ENCODE results near the gene C16orf82.
"Not testable (repeated sequence)": the region's sequence is repeated elsewhere in the genome, so short reads cannot be mapped to it uniquely, and the experiment has no call there.

C16orf82 gene

DNA sequence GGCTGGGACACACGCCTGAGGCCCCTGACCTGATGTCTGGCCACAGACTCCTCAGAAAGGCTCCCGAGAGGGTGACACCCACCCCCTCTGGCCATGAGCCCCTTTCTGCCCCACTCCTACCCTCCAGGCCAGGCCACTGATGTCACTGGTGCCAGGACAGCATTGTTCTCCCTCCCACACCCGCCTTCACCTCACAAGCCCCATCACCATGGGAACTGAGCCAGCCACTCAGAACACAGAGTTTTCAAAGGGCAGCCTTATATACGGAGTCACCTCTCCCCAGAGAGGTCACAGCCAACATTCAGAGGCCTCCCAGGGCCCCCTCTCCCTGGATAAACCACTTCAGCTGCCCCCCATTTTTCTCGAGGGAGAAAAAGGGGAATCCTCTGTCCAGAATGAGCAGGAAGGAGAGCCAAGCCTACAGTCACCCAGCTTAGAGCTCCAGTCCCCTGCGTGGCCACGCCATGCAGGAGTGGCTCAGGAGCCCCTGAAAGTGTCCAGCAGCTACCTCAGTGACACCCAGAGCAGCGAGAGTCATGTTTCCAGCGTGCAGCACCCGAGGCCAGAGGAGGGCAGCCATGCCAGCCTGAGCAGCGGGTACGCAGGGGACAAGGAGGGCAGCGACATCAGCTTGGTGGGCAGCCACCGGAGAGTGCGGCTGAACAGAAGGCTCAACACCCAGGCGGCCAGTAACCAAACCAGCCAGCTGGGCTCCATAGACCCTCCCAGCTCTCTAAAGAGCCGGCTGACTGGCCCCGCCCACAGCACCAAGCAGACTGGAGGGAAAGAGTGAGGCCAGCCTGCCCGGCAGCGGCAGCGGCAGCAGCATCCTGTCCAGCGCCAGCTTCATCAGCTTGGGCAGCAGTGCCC, at the start of gene C16orf82:
Gene C16orf82 (plus strand): TSS at position 260 of the 870 bp plus-strand sequence.
- no peak for DNase-seq

DNA sequence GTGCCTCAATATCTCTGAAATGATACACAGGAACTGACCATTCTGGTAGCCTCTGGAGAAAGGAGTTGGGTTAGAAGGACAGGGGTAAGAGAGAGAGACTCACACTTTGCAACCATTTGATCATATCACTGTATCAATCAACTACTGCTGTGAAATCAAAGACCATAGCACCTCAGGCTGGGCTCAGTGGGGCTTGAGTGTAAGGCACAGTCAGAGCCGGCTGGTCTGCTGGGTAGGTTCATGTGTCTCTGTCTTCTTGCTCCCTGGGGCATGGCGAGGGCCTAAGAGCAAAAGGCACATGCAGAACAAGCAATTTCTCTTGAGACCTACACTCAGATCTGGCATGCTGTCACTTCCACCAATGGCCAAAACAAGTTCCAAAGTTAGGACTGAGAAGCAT, 46.7 kb upstream of the C16orf82 start:
- DNase-seq, result no peak

DNA sequence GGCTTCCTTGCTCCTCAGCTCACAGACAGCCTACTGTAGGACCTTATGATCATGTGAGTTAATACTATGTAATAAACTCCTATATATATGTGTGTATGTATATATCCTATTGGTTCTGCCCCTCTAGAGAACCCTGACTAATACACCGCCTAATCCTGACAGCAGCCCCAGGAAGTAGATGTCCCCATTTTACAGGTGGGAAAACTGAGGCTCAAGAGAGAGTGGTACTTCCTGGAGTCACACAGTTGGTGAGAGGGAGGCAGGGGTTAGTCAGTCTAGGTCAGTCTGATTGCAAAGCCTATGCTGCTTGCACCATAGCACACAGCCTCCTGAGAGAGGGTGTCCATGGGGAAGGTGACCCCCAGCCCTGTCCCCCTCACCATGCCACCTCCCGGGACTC, 42.7 kb upstream of the C16orf82 start:
- DNase-seq, result no peak

DNA sequence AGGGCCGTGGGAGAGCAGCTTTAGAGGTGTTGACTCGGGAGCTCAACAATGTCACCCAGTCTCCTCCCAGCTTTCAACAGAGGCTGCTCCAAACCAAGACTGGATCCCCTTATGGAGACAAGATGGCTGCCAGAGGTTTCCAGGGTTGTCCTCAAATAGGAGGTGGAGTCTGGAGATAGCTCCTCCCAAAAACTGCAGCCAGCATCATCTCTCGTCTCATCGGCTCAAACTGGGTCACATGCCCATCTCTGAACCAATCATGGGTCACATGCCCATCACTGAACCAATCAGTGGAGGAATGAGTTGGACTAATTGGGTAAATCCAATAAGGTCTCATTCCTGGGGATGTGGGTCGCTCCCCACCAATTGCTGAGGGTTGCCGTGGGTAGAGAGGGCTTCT, 41.1 kb upstream of the C16orf82 start:
- DNase-seq, result no peak

DNA sequence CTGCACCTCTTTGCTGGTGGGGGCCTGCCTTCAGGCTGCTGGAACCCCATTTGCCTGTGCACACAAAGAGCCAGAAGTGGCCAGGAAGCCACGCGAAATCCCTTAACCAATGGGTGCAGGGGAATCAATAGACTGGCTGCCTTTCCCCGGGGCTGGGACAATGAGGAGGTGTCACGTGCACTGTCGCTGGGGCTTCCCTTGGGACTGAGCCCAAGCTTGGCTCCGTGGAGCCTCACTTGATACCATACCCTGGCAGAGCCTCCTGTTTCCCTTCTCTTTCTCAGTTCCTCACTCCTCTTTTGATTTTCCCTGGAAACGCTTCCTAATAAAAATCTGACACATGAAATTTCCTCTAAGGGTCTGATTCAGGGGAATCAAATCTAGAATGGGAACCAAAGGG, 38.8 kb upstream of the C16orf82 start:
- no peak for DNase-seq

DNA sequence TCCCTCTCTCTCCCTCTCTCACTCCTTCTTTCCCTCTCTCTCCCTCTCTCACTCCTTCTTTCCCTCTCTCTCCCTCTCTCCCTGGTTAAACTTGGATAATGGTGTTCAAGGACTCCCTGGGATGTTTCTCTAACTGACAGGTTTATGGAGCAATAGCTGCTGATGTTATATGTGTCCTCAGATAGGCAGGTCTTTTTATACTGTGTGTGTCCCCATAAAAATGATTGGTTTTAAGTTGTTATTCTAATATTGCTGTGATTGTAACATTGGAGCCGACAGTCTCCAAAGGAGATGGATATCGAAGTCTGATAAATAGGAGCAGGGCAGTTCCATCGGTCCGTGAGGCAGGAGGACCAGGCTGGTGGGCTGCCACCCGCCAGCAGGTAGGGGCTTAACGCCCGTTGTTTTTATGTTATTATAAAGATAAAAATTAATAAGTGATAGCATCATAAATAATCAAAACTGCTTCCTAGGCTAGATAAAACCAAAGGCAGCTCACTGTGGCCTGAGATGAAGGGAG, 38.1 kb upstream of the C16orf82 start:
- DNase-seq, result no peak

DNA sequence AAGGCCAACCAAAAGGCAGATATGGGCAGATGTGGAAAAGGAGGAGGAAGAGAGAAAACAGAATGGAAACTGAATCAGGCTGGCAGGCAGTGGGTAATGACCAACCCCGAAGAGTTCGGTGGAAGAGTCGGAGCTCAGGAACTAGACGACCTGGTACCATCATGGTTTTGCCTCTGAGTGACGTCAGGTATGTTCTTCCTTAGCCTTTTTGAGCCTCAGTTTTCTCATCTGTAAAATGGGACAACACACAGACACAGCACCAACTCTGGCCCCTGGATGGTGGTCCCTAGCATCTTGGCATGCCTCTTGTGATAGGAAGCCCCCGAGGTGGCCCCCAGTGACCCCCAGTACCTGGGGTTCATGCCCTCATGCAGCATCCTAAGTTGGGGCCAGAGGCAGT, 37.2 kb upstream of the C16orf82 start:
- no peak for DNase-seq

DNA sequence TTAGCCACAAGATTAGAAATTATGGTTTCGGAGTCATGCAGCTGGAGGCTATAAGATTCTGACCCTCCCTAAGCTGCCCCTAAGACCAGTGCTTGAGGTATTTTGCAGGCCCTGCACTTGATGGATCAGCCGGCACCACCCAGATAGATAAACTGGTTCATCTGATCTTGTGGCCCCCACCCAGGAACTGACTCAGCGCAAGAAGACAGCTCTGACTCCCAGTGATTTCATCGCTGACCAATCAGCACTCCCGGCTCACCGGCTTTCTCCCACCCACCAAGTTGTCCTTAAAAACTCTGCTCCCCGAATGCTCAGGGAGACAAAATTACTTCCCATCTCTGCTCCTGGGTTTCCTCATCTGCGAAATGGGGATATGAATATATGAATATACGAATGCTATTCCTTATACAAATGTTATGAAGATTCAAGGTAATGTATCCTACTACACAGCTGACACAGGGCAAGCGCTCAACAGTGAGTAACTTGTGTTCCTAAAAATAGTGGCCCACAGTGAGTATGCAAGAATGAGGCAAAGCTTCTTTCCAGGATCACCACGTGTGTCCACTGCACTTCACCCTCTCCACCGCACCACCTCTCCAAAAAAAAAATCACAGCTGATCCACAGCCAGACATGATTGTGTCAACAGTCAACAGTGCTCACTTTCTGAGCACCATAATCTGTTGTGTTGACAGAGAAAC, 33.3 kb upstream of the C16orf82 start:
- DNase-seq, result no peak

DNA sequence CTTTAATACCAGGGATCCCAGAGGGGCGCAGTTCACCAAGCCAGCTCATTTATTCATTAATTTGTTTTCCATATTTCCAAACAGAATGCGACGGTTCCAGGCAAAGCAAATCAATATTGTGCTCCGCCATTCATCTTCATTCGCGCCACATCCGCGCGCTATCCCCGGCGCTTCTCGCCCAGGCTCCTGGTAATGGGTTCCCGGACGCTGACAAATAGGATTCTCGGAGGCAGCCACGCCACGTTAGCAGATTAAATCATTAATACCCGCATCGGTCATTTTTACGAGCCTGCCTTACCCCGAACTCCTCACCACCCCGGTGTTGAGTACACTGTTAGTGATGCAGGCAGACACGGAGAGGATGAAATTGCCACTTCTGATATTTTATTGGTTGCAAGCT, 26.0 kb upstream of the C16orf82 start:
- no peak for DNase-seq

DNA sequence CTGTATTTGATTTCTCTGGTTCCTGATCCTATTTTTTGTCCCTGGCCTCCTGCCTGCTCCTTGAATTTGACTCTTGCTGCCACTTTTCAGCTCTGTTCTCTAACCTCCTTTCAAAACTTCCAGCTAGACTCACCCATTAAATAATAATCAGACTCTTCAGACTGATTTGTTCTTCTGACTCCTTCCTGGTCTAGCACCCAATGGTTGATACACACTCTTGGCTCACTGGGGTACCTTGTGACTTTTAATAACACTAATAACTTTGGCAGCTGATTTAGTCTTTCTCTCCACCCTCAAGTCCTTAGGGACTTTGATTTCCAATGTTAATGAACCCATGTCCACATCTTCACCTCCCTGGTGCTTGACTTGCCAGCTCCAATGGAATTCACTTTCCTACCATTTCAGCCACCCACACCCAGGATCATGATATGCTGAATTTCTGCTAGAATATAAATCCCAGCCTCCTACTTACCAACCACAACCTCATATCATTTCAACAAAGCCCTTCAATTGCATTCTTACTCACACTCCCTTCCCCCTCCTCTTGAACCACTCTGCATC, 19.7 kb upstream of the C16orf82 start:
- no peak for DNase-seq

DNA sequence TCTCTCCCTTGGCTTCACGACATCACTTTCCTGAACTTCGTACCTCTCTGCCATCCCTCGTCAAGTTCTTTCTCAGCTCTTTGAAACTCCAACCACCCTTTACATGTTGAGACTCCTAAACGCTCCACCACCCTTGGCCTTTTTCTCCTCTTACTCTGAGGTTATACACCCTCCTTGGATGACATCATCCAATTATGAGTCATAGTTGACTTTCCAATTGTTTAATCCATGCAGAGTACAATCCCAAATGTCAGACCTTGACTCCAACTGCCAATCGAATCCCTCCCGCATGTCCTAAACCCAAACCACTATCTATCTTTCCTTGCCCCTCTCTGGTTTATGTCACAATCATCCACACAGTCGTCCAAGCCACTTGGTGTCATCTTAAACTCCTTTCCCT, 18.4 kb upstream of the C16orf82 start:
- no peak for DNase-seq

DNA sequence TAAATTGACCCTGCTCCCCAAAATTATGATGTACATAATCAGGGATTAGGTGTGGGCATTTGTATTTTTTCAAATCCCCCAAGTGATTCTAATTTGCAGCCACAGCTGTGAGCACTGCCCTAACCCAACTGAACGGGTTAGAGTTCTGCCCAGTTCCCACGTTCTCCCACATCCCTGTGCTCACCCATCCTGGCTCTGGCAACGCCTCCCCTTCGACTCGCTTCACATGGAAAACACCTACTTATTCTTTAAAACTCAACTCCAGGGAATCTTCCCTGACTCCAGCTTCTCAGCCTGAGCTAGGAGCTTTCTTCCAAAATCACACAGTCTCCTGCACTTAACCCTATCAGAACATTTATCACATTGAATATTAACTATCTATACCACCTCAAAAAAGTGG, 17.6 kb upstream of the C16orf82 start:
- no peak for DNase-seq

DNA sequence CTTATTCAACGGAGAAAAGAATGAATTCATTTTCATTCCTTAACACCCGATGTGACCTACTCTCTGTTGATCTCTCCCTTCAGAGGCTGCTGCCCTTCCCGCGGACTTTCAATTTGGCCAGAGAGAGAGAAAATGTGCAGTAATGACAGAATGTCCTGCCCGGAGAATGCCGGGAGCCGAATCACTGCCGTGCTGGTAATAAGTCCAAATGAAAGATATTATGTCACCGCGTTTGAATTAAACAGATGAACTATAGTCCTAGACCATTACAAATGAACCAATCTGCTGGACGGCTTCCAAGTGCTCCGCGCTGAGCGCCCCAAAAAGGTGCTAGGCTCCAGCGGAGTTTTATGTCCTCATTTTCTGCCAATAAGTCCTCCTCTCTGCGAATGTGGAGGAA, 14.7 kb upstream of the C16orf82 start:
- no peak for DNase-seq

DNA sequence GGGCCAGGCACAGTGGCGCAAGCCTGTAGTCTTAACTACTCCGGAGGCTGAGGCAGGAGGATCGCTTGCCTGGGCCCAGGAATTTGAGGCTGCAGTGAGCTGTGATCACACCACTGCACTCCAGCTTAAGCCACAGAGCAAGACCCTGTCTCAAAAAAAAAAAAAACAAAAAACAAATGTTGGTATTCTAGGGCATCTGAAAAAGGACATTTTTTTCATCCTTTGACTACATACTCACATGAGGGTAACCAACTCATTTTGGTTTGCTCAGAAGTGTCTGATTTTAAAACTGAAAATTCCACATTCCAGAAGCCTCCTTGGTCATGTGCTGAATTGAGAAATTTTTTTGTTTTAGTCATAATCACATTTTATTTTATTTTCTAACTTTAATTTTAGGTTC, 12.7 kb upstream of the C16orf82 start:
- no peak for DNase-seq

DNA sequence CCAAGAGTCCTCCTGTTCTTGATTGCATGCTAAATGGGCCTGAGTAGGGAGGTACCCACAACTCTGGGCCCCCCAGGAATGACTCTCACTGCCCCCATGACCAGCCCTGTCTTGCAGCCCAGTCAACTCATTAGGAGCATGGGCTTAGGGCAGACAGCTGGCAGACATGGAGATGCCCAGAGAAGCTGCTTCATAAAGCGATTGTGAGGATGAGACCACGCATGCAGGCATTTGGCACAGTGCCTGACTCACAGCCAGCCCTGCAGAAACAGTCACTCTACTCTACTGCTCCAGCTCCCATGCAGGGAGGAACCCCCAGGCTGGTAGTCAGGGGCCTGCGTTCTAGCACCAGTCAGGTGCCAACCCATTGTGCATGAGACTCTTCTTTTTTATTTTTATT, 8.4 kb upstream of the C16orf82 start:
- DNase-seq, result no peak

DNA sequence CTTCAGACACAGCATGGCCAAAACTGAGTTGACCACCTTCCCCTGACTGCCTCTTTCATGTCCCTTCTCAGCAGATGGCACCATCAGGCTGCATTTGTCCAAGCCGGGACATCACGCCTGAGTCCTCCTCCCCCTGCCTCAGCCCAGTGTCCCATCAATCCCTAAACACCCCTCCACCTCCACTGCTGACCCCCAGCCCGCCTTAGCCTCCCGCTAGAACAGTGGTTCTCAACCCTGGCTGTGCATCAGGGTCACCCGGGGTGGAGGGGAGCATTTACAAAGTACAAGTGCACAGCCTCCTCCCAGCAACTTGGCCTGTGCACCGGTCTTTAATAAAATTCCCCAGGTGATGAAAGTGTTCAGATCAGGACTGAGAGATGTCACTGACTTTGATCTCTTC, 4.0 kb downstream of the C16orf82 start:
- DNase-seq, result no peak

DNA sequence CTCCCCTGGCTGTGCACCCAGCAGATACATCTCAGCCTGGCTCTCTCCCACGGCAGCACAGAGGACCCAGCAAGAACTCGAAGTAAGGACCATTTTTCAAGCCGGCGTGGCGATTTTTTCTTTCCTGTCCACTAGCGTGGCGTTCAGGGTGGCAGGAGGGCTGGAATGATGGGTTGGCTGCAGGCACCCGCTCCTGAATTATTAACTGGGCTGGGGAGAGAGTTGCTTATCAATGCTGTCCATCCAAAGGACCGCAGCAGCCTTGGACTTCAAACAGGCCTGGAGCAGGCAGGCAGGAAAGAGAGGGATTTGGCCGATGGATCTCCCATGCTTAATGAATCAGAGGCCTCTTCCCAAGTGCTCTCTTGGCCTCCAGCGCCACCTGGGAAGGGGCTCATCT, 7.0 kb downstream of the C16orf82 start:
- no peak for DNase-seq

DNA sequence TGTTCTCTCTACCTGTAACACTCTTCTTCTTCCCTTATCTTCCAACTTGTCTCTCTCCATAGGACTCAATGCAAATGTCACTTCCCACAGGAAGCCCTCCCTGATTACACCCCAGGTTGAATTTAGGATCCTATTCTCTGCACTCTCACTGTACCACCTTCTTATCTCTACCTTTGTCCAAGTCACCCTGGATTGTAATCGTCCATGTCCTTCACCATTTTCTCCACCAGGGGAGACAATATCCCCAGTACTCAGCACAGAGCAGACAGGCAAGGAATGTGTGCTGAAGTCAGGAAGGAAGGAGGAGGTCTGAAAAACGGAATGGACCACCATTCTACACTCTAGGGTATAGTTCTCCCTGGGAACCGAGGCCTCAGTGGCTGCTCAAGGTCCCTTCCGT, 14.2 kb downstream of the C16orf82 start:
- DNase-seq, result no peak

DNA sequence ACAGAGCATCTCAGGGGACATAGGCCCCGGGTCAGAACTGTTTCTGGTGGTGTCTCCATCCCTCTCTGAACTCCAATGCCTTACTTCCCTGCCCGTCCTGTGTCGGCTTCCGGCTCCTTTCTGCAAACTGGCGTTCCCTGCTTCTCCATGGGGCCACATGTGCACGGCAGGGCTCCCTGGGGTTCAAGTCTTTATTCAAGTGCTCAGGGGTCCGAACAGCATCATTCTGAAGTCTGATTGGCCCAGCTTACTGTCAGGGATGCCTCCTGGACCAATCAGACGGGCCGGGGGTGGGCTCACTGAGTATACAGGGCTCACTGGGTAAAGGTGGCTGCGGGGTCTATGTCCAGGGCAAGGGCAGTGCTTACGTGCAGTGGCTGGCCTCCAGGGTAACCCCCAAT, 17.1 kb downstream of the C16orf82 start:
- no peak for DNase-seq

DNA sequence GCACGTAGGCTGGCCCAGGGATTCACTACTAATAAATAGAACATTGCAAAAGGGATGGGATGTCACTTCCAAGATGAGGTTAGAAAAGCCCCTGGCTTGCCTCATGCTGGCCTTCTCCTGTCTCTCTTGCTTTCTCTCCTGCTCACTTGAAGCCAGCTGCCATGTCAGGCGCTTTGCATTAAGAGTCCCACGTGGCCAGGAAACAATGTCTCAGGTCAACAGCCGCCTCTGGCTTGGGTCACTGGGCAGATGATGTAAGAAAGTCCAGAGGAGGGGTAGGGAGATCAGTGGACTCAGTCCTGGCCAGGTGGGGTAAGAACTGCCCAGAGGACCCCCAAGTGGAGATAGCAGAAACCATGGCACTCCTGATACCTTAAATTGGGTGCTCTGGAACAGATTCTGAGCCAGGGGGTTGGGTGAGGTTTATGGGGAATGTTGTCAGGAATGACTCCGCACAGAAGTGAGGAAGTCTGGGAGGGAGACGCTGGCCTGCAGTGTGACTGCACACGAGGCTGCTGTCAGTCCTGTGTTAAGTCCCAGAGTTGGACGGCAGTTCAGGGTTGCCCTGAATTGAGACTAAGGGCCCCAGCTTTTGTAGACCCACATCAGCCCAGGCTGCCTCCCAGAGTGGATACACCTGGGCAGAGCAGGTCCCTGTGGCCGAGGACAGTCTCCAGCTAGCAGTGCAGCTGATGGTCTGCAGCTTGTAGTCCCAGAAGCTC, 17.7 kb downstream of the C16orf82 start:
- DNase-seq, result no peak

DNA sequence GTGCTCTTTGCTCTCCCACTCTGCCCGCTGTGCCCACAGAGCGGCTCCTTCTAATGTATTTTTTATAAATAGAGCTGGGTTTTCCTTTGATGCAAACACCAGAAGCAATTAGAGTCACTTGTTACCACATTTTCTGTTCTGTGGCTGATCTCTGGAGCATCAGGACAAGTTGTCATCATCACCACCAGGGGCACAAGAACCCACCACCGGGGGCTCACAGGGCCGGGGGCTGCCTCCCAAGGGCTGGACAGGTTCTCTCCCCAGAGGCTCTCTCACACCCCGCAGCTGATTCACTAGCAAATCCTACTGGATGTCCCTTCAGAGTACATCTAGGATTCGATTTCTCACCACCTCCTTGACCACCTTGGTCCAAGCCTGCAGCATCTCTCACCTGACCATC, 18.5 kb downstream of the C16orf82 start:
- DNase-seq, result no peak

DNA sequence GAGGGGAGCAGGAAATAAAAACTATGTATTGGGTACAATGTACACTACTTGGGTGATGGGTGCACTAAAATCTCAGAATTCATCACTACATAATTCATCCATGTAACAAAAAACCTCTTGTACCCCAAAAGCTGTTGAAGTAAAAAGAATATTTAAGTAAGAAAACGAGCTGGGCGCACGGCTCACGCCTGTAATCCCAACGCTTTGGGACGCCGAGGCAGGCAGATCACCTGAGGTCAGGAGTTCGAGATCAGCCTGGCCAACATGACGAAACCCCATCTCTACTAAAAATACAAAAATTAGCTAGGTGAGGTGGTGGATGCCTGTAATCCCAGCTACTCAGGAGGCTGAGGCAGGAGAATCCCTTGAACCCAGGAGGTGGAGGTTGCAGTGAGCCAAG, 19.3 kb downstream of the C16orf82 start:
- DNase-seq, result not testable (repeated sequence)

DNA sequence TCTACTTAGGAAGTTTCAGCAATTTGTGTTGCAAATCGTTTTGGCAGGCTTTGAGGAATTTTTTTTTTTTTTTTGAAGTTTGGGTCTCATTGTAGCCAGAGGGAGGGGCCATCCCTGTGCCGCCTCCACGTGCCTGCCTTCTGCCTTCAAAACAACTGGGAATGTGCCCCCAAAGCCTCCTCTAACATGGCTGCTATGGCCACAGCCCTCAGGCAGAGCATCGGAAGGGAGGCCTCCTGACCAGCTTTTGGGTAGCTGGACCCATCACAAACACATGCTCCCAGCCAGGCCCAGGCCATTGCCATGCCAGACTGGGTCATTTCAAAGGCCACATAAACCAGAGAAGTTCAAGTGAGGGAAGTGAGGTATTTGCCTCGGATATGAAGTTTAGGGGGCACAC, 21.5 kb downstream of the C16orf82 start:
- DNase-seq, result no peak

Measured in activated CD4-positive, alpha-beta T cell treated with anti-CD3 and anti-CD28 coated beads for 4 hours (primary cell).